Fibroblast of lung (primary cell): ENCODE data around the gene METTL15.

Experiments used
- EZH2 ChIP-seq: IDR thresholded peaks from 2 replicates; pipeline ENCODE4 v1.5.1; 2012; ENCODE audit warnings: low read length, control low read depth, mild to moderate bottlenecking; ENCODE audit errors: missing control alignments
- TF ChIP-seq, protein P1 (sequence below), 2 donors: IDR thresholded peaks in 1 of 2; conservative IDR thresholded peaks in 1 of 2; 1 replicate in 1 of 2; 2 replicates in 1 of 2; pipeline ENCODE4 v1.5.1; 2011 to 2012; ENCODE audit warnings: low read length in 2 of 2, control low read depth in 1 of 2, inconsistent platforms in 1 of 2, low read depth in 1 of 2, mild to moderate bottlenecking in 1 of 2

DNA sequence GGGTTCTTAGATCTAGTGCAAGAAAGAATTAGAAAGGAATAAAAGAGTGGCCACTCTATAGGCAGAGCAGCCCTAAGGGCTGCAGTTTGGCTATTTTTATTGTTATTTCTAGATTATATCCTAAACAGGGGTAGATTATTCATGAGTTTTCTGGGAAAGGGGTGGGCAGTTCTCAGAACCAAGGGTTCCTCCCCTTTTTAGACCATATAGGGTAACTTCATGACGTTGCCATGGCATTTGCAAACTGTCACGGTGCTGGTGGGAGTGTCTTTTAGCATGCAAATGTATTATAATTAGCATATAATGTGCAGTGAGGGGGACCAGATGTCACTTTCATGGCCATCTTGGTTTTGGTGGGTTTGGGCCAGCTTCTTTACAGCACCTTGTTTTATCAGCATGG lies 44.6 kb downstream of the METTL15 start:
- TF ChIP-seq, protein P1, sequence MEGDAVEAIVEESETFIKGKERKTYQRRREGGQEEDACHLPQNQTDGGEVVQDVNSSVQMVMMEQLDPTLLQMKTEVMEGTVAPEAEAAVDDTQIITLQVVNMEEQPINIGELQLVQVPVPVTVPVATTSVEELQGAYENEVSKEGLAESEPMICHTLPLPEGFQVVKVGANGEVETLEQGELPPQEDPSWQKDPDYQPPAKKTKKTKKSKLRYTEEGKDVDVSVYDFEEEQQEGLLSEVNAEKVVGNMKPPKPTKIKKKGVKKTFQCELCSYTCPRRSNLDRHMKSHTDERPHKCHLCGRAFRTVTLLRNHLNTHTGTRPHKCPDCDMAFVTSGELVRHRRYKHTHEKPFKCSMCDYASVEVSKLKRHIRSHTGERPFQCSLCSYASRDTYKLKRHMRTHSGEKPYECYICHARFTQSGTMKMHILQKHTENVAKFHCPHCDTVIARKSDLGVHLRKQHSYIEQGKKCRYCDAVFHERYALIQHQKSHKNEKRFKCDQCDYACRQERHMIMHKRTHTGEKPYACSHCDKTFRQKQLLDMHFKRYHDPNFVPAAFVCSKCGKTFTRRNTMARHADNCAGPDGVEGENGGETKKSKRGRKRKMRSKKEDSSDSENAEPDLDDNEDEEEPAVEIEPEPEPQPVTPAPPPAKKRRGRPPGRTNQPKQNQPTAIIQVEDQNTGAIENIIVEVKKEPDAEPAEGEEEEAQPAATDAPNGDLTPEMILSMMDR (conservative IDR thresholded peaks at IDR 0.05 in 1 of 2, IDR thresholded peaks at IDR 0.05 in 1 of 2; ENCODE audit: low read depth in 1 of 2, low read length in 2 of 2) = no peak
- no peak for TF ChIP-seq EZH2
